ENCODE data around the gene SP5. TPM values are rescaled to one million over a fixed set of nuclear protein-coding genes. Genes with fewer than 3 reads are reported as not detected.
"Not testable (repeated sequence)": the region's sequence is repeated elsewhere in the genome, so short reads cannot be mapped to it uniquely, and the experiment has no call there.

SP5 gene
- polyA plus RNA-seq, 4 donors = 0.53 to 0.80 (median 0.66) TPM; not detected in 1

DNA sequence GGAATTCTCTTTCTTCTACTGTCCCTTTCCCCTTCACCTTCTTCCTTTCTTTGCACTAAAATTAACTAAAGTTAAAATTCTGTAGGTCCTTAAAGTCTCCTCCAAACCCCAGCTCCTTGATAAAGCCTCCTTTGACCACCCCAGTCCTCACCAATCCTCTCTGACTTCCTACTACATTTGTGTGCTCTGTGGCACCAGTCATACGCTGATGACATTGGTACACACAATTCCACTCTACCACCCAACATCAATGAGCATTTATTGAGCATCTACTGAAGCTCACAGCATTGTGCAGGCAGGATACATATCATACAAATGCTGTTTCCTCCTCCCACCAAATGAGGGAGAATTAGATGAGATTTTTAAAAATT is 4.5 kb upstream of the SP5 start:
- no peak for DNase-seq (ENCODE audit: low read depth in 4 of 4, low spot score in 3 of 4)

DNA sequence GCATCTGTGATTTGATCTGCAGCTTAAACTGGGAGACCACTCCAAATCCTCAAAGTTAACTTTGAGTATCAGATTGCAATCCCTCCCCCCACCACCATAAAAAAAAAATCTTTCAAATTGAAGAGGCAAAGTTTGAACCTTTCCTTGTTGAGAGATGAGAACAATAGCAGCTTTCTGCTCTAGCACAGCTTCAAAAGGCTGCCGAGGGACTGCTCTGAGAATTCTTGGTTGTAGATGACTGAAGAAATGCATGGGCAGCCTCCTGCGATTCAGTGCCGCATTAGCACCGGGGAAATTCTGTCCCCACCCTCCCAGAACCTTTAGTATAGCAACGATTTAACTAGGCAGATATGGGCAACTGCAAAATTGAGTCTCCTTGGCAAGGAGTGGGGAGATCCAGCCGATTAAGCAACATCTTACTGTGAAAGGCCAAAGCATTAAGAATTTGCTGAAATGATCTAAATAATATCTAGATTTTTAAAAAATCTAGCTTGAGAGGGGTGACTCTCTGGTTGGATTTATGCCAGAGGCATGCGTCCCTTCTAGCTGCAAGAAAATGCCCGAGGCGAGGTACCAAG is 3.9 kb upstream of the SP5 start:
- no peak for DNase-seq (ENCODE audit: low read depth in 4 of 4, low spot score in 3 of 4)

GRCh38 chr2:170711774-170712652 is 3.1 kb upstream of the SP5 start:
- no peak for DNase-seq (ENCODE audit: low read depth in 4 of 4, low spot score in 3 of 4)

DNA sequence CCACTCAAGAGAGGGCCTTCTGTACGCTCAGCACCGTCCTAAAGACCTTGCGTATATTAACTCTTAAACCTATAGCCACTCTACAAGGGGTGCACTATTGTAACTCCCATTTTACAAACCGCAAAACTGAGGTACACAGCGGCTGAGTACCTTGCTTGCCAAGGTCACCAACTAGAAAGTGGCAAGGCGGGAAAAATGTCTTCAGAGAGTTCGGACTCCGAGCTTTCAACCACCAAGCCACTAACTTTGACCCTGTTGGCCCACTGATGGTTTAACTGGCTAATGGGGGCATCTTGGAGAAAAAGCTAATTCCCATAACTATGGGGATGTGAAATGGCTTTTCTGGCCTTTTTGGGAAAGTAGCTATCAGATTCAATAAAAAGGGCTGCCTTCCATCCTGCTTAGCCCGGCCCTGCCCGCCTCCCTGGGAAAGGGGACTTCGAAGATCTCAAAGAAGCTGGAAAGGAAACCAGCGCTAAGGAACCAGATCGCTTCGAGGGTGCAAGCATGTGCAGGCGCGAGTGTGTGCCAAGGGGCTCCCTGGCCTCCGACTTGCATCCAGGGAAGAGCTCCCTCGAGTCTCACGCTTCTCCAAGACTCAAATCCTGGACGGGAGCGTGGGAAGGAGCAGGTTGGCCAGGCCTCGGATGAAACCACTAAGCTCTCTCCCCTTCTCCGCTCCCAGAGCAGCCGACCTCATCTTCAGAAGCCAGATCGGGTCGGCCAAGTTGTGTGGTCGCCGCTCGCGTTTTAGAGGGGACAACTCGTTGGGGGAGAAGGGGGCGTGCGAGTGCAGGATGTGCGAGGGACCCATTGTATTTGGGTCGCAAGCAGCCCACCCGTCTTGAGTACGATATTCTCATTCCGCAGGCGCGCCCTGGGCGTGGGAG is 2.2 kb upstream of the SP5 start:
- no peak for DNase-seq (ENCODE audit: low read depth in 4 of 4, low spot score in 3 of 4)

DNA sequence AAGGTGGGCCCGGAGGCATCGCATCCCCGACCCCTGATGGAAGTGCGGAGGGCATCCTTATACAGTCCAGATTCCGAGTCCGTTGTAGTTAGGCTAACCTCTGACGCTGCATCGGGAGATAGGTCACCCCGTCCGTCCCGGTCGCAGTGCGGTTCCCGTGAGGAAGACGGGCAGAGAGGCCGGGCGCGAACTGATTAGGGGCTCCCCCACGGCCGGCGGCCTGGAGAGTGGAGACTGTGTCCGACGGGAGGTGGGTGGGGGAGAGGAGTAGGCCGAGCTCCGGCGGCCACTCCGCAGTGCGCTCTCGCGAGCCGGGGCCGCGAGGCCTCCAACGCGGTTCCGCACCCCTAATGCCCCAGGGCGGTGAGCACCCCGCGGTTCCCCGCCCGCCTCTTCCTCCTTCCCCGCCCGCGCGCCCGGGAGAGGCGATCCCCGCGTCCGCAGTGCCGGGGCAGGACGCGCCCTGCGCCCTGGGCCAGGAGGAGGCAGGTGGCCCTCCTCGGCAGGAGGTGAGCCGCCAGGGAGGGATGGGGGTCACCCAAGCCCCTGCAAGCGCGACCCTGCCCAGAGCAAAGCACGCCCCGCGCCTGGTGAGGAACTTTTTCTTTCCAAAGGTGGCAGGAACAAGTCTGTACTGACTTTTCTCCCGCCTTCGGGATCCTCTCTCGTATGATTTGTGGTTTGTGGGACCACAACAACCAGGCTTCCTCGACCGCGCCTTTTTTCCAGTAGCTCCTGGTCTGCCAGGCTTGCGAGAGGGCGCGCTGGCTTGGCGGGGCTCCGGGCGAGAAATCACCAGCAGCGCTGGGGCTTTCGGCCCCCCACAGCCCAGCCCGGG is 1.4 kb upstream of the SP5 start:
- no peak for DNase-seq (ENCODE audit: low read depth in 4 of 4, low spot score in 3 of 4)

GRCh38 chr2:170714381-170715061 is 616 bp upstream of the SP5 start:
- DNase-seq (ENCODE audit: low read depth in 4 of 4, low spot score in 3 of 4) = no peak

GRCh38 chr2:170715932-170716777 is 1.0 kb downstream of the SP5 start:
- no peak for DNase-seq (ENCODE audit: low read depth in 4 of 4, low spot score in 3 of 4)

GRCh38 chr2:170716851-170717598 is 1.9 kb downstream of the SP5 start:
- DNase-seq (ENCODE audit: low read depth in 4 of 4, low spot score in 3 of 4) = no peak

- no peak for DNase-seq (ENCODE audit: low read depth in 4 of 4, low spot score in 3 of 4)
These were observed 2.4 kb downstream of the SP5 start for GRCh38 chr2:170717599-170717963.

DNA sequence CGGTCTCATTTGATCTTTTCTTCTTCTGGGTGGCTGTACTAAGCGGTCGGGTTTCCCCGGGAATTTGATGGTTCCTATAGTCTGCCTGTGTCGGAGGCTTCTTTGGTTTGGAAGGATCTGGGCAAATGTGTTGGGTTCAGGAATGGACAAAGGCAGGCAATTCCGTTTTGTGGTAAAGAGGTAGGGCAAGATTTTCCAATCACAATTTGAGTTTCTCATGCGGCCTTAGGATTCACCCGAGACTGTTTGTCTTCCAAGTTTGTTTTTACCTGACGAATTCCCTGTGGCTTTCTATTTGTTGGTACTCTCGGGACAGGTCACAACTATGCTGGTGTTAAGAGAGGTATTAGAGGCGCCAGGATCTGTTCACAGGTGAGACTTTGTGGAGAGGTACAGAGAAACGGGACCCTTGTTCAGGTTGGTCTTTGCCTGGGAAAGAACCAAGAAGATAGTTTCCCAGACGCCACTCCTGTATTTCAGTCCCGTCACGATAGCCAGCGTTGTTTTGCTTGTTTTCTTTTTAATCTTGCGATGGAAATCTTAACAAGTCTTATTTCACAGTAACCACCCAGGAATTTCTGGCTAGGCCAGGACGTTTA is 3.0 kb downstream of the SP5 start:
- DNase-seq (ENCODE audit: low read depth in 4 of 4, low spot score in 3 of 4) = no peak

GRCh38 chr2:170719810-170720209 is 4.7 kb downstream of the SP5 start:
- no peak for DNase-seq (ENCODE audit: low read depth in 4 of 4, low spot score in 3 of 4)

DNA sequence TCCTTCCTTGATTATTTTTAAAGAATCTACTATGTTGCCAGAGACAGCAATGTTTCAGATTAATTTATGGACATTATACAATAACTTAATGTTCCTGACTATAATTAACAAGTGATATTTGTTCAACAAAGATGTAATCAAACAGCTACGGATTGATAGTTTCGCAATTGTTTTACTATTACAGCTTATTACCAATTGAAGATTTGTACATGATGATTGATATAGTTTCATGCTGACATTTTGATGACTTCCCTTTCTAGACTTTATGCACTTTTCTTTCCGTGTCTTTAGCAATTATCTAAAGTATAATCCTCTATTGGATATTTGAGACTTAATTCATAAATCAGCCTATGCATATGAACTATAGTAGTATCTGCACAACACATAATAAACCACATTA is 6.5 kb downstream of the SP5 start:
- DNase-seq (ENCODE audit: low read depth in 4 of 4, low spot score in 3 of 4) = no peak

DNA sequence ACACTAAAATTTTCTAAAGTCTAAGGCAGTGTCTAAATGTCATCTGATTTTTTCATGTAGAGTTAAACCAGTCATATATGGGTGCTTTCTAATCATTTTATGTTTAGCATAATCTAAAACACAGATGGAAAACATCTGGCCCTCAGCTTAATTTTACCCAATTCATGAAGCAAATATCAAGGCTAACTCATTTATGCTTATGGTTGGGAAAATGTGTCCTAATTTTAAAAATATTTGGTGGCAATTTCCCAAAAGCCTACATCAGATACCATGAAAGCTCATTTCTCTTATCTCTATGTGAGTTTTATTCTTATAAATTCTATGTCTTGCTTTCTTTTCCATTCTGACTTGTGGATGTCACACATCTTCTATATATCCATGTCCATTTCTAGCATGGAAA is 7.2 kb downstream of the SP5 start:
- no peak for DNase-seq (ENCODE audit: low read depth in 4 of 4, low spot score in 3 of 4)

- no peak for DNase-seq (ENCODE audit: low read depth in 4 of 4, low spot score in 3 of 4)
These were observed 8.4 kb downstream of the SP5 start for GRCh38 chr2:170723446-170723958.

DNA sequence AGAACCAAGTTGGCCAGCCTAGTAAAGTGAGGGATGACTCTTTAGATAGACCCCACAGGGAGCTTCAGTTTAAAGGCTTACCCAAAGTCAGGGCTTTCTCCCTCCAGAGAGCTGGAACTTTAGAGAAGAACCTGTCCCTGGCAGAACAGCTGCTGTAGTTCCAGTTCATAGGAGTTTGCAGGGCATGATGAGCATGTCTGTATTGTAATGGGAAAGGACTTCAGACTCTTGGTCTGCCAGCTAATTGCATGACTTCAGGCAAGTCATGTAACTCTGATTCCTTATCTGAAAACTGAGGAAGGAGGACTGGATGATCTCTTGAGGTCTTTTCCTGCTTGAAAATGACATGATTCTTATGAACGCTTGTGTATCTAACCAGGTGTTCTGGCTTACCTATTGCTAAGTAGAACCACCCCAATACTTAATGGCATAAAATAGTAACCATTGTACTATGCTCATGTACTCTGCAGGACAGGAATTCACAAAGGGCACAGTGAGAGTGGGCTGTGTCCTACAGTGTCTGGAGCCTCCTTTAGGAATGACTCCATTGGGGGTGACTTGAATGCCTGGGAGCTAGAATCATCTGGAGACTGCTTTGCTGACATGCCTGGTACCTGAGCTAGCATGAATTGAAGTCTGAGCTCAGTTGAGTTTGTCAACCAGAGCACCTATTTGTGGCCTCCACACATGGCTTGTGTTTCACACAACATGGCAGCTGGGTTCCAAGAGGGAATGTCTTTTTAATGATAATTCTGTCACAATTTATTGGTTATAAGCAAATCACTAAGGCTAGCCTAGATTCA is 18.9 kb downstream of the SP5 start:
- DNase-seq (ENCODE audit: low read depth in 4 of 4, low spot score in 3 of 4) = no peak

GRCh38 chr2:170734601-170735000 is 19.5 kb downstream of the SP5 start:
- not testable (repeated sequence) for DNase-seq (ENCODE audit: low read depth in 4 of 4, low spot score in 3 of 4)

- no peak for DNase-seq (ENCODE audit: low read depth in 4 of 4, low spot score in 3 of 4)
These were observed 21.5 kb downstream of the SP5 start for GRCh38 chr2:170736628-170737027.

Measured in left renal pelvis (tissue), 4 donors.